Gastroesophageal sphincter (tissue), 3 donors: ENCODE results near the gene ATP6V0D1.
"Not testable (repeated sequence)": the region's sequence is repeated elsewhere in the genome, so short reads cannot be mapped to it uniquely, and the experiment has no call there.

Source experiments
- POLR2A ChIP-seq, 2 donors: fragments of 450-650 bp; IDR thresholded peaks; one replicate each; pipeline ENCODE4 v1.6.1; 2017; ENCODE audit warnings: antibody characterized with exemption in 2 of 2, mild to moderate bottlenecking in 2 of 2, moderate library complexity in 1 of 2
- TF ChIP-seq, protein P1 (sequence below), 4 experiments: fragments of 200-600 bp in 2 of 4; fragments of 450-650 bp in 2 of 4; sonication (generic) in 1 of 4; IDR thresholded peaks; one replicate each; pipeline ENCODE4 v1.5.1; 2017 to 2019; ENCODE audit warnings: antibody characterized with exemption in 4 of 4, mild to moderate bottlenecking in 2 of 4, moderate library complexity in 2 of 4

DNA sequence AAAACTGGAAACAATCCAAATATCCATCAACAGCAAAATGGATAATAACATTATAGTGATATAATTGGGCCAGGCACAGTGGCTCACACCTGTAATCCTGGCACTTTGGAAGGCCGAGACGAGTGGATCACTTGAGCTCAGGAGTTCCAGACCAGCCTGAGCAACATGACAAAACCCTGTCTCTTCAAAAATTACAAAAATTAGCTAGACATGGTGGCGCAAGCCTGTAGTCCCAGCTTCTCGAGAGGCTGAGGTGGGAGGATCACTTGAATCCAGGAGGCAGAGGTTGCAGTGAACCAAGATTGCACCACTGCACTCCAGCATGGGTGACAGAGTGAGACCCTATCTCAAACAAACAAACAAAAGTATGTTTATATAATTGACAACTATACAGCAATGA is 6.6 kb upstream of the ATP6V0D1 start:
- TF ChIP-seq, protein P1, sequence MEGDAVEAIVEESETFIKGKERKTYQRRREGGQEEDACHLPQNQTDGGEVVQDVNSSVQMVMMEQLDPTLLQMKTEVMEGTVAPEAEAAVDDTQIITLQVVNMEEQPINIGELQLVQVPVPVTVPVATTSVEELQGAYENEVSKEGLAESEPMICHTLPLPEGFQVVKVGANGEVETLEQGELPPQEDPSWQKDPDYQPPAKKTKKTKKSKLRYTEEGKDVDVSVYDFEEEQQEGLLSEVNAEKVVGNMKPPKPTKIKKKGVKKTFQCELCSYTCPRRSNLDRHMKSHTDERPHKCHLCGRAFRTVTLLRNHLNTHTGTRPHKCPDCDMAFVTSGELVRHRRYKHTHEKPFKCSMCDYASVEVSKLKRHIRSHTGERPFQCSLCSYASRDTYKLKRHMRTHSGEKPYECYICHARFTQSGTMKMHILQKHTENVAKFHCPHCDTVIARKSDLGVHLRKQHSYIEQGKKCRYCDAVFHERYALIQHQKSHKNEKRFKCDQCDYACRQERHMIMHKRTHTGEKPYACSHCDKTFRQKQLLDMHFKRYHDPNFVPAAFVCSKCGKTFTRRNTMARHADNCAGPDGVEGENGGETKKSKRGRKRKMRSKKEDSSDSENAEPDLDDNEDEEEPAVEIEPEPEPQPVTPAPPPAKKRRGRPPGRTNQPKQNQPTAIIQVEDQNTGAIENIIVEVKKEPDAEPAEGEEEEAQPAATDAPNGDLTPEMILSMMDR (IDR thresholded peaks at IDR 0.05), result not testable (repeated sequence)
- TF ChIP-seq POLR2A (IDR thresholded peaks at IDR 0.05), result not testable (repeated sequence)
